H9 (cell line): ENCODE data around the gene FCRL6. TPM values are rescaled to one million over a fixed set of nuclear protein-coding genes. Genes with fewer than 3 reads are reported as not detected.

ENCODE experiments used
- DNase-seq: peaks from one replicate; pipeline ENCODE4 v3.0.0-alpha.2; 2017
- H2AFZ ChIP-seq: one replicate; pipeline ENCODE4 v1.6.1; 2013; ENCODE audit warnings: mild to moderate bottlenecking, low read length, control low read depth, moderate library complexity
- H2AK5ac ChIP-seq: 2 replicates; pipeline ENCODE4 v1.6.1; 2013; ENCODE audit warnings: low read length, control low read depth, mixed read lengths; ENCODE audit not compliant: insufficient read length
- H2BK120ac ChIP-seq: one replicate; pipeline ENCODE4 v1.6.1; 2013; ENCODE audit warnings: low read depth, mild to moderate bottlenecking, low read length, control low read depth, inconsistent platforms; ENCODE audit not compliant: poor library complexity, severe bottlenecking
- H2BK12ac ChIP-seq: 2 replicates; pipeline ENCODE4 v1.6.1; 2013; ENCODE audit warnings: low read length, control low read depth, mixed read lengths, low read depth; ENCODE audit not compliant: insufficient read length
- H2BK15ac ChIP-seq: 2 replicates; pipeline ENCODE4 v1.6.1; 2013; ENCODE audit warnings: low read depth, low read length, control low read depth
- H2BK20ac ChIP-seq: one replicate; pipeline ENCODE4 v1.6.1; 2013; ENCODE audit warnings: low read depth, mild to moderate bottlenecking, low read length, control low read depth, inconsistent platforms; ENCODE audit not compliant: poor library complexity, severe bottlenecking
- H2BK5ac ChIP-seq: 2 replicates; pipeline ENCODE4 v1.6.1; 2013; ENCODE audit warnings: low read length, control low read depth, mixed read lengths; ENCODE audit not compliant: insufficient read length
- H3K14ac ChIP-seq: 2 replicates; pipeline ENCODE4 v1.6.1; 2013; ENCODE audit warnings: low read length, control low read depth; ENCODE audit not compliant: insufficient read depth
- H3K18ac ChIP-seq: 2 replicates; pipeline ENCODE4 v1.6.1; 2013; ENCODE audit warnings: low read depth, mild to moderate bottlenecking, mixed read lengths, low read length, control low read depth; ENCODE audit not compliant: insufficient read length
- H3K23ac ChIP-seq: 2 replicates; pipeline ENCODE4 v1.6.1; 2013; ENCODE audit warnings: low read length, control low read depth, mixed read lengths, low read depth; ENCODE audit not compliant: insufficient read length
- H3K23me2 ChIP-seq: 2 replicates; pipeline ENCODE4 v1.6.1; 2013; ENCODE audit warnings: low read depth, mild to moderate bottlenecking, mixed read lengths, low read length, control low read depth; ENCODE audit not compliant: insufficient read length, poor library complexity, severe bottlenecking
- H3K27ac ChIP-seq: 2 replicates; pipeline ENCODE4 v1.5.1; 2013; ENCODE audit warnings: low read length, control low read depth, mixed read lengths, low read depth; ENCODE audit not compliant: insufficient read length
- H3K27me3 ChIP-seq: 2 replicates; pipeline ENCODE4 v1.6.1; 2013; ENCODE audit warnings: low read length, control low read depth, inconsistent platforms; ENCODE audit not compliant: insufficient read depth
- H3K4ac ChIP-seq: 2 replicates; pipeline ENCODE4 v1.6.1; 2013; ENCODE audit warnings: low read depth, mild to moderate bottlenecking, control low read depth, inconsistent platforms, low read length, moderate library complexity
- H3K4me1 ChIP-seq: 2 replicates; pipeline ENCODE4 v1.6.1; 2013; ENCODE audit warnings: low read length, control low read depth, inconsistent platforms; ENCODE audit not compliant: insufficient read depth
- H3K4me2 ChIP-seq: 2 replicates; pipeline ENCODE4 v1.6.1; 2013; ENCODE audit warnings: low read length, control low read depth, mixed read lengths; ENCODE audit not compliant: insufficient read length, insufficient read depth
- H3K56ac ChIP-seq: 2 replicates; pipeline ENCODE4 v1.6.1; 2013; ENCODE audit warnings: low read depth, mild to moderate bottlenecking, mixed read lengths, low read length, control low read depth; ENCODE audit not compliant: insufficient read length
- H3K79me1 ChIP-seq: 2 replicates; pipeline ENCODE4 v1.6.1; 2013; ENCODE audit warnings: low read depth, mild to moderate bottlenecking, moderate library complexity, low read length, control low read depth, inconsistent platforms; ENCODE audit not compliant: insufficient read depth, poor library complexity, severe bottlenecking
- H3K79me2 ChIP-seq: 2 replicates; pipeline ENCODE4 v1.6.1; 2013; ENCODE audit warnings: low read length, control low read depth, inconsistent platforms; ENCODE audit not compliant: insufficient read depth
- H3K9ac ChIP-seq: 2 replicates; pipeline ENCODE4 v1.6.1; 2013; ENCODE audit warnings: low read length, control low read depth, mixed read lengths; ENCODE audit not compliant: insufficient read length; ENCODE audit errors: extremely low read depth
- H3K9me3 ChIP-seq: one replicate; pipeline ENCODE4 v1.6.1; 2013; ENCODE audit warnings: low read depth, low read length, inconsistent platforms; ENCODE audit not compliant: control insufficient read depth
- H3T11ph ChIP-seq: one replicate; pipeline ENCODE4 v1.6.1; 2013; ENCODE audit warnings: mild to moderate bottlenecking, low read length, control low read depth, inconsistent platforms
- H4K20me1 ChIP-seq: one replicate; pipeline ENCODE4 v1.6.1; 2013; ENCODE audit not compliant: control insufficient read depth, insufficient read length, insufficient read depth
- H4K5ac ChIP-seq: 2 replicates; pipeline ENCODE4 v1.6.1; 2013; ENCODE audit warnings: low read depth, mild to moderate bottlenecking, mixed read lengths, low read length, control low read depth; ENCODE audit not compliant: insufficient read length
- H4K8ac ChIP-seq: replicated peaks from 2 replicates; pipeline ENCODE4 v1.6.1; 2013; ENCODE audit warnings: low read length, control low read depth, mixed read lengths, low read depth; ENCODE audit not compliant: insufficient read length
- H4K91ac ChIP-seq: 2 replicates; pipeline ENCODE4 v1.6.1; 2013; ENCODE audit warnings: low read depth, mild to moderate bottlenecking, moderate library complexity, mixed read lengths, low read length, control low read depth; ENCODE audit not compliant: insufficient read length
- H3K27ac Mint-ChIP-seq, 3 experiments: 2 replicates in 2 of 3; 3 replicates in 1 of 3; pipeline ENCODE4 v1.8.0; 2020 to 2021; ENCODE audit warnings: mixed read lengths in 3 of 3, mild to moderate bottlenecking in 1 of 3, moderate library complexity in 1 of 3
- H3K27me3 Mint-ChIP-seq: 2 replicates; pipeline ENCODE4 v1.8.0; 2021; ENCODE audit warnings: low read depth, mild to moderate bottlenecking, moderate library complexity, mixed read lengths
- H3K36me3 Mint-ChIP-seq, 3 experiments: 2 replicates in 2 of 3; 3 replicates in 1 of 3; pipeline ENCODE4 v1.8.0; 2020 to 2021; ENCODE audit warnings: low read depth in 3 of 3, mixed read lengths in 3 of 3; ENCODE audit not compliant: insufficient read depth in 1 of 3
- H3K4me1 Mint-ChIP-seq, 2 experiments: 2 replicates each; pipeline ENCODE4 v1.8.0; 2020; ENCODE audit warnings: mixed read lengths in 2 of 2
- H3K4me3 Mint-ChIP-seq, 2 experiments: 2 replicates in 1 of 2; 3 replicates in 1 of 2; pipeline ENCODE4 v1.8.0; 2020 to 2021; ENCODE audit warnings: mild to moderate bottlenecking in 2 of 2, mixed read lengths in 2 of 2, moderate library complexity in 1 of 2
- H3K9me3 Mint-ChIP-seq, 2 experiments: 2 replicates in 1 of 2; 3 replicates in 1 of 2; pipeline ENCODE4 v1.8.0; 2020; ENCODE audit warnings: mild to moderate bottlenecking in 2 of 2, mixed read lengths in 2 of 2, moderate library complexity in 1 of 2
- CTCF ChIP-seq: fragments of 200-600 bp; sonication (generic); conservative IDR thresholded peaks from 3 replicates; pipeline ENCODE4 v1.8.0; 2021; ENCODE audit warnings: antibody characterized with exemption, mild to moderate bottlenecking
- WGBS: extraction: QIAGEN DNeasy Blood & Tissue Kit; methylation state at CpG from one replicate; pipeline ENCODE4 v1.1.7; 2013; ENCODE audit warnings: missing lambda C conversion rate, low lambda C conversion rate, mixed read lengths; ENCODE audit not compliant: insufficient read length; ENCODE audit errors: extremely low coverage; 5-methylcytosine and 5-hydroxymethylcytosine counted together
- total RNA-seq: library from RNA; stranded (reverse); gene quantifications from 2 replicates; pipeline ENCODE4 v1.2.1, GENCODE V29; 2021

Gene FCRL6
- total RNA-seq, 1 experiment from 2014 or later, result not detected

GRCh38 chr1:159830722-159831121 is 28.6 kb downstream of the FCRL6 start:
- Histone ChIP-seq H4K20me1 (no peaks in the 10 kb centered on the region), H2BK5ac (no peak overlapping the region), H3K56ac (no peak overlapping the region), H3K27ac (no peak overlapping the region), H3K18ac (no peak overlapping the region), H2BK20ac (no peak overlapping the region), H4K5ac (no peak overlapping the region), H3K14ac (no peak overlapping the region), H3K23ac (no peak overlapping the region), H2BK15ac (no peak overlapping the region), H3K4me1 (no peaks in the 10 kb centered on the region), H3K9ac (no peak overlapping the region), H3K79me2 (no peaks in the 10 kb centered on the region), H3T11ph (no peak overlapping the region), H2AFZ (no peak overlapping the region), H3K23me2 (no peaks in the 10 kb centered on the region), H3K4me2 (no peak overlapping the region), H4K91ac (no peak overlapping the region), H3K4ac (no peak overlapping the region), H2BK120ac (no peak overlapping the region), H3K79me1 (no peaks in the 10 kb centered on the region), H3K9me3 (no peaks in the 10 kb centered on the region), H2BK12ac (no peak overlapping the region), H2AK5ac (no peak overlapping the region), H3K27me3 (no peaks in the 10 kb centered on the region), H4K8ac (no peak overlapping the region)
- peaks cover 15 to 20% of the 10 kb centered on the region in 2 experiments for H3K4me1 Mint-ChIP-seq
- H3K36me3 Mint-ChIP-seq, result no peaks in the 10 kb centered on the region
- no peak for DNase-seq
- H3K27me3 Mint-ChIP-seq, result peaks cover 49% of the 10 kb centered on the region
- no peak overlapping the region for H3K4me3 Mint-ChIP-seq
- H3K27ac Mint-ChIP-seq, result no peak overlapping the region
- no peaks in the 10 kb centered on the region for H3K9me3 Mint-ChIP-seq
- TF ChIP-seq CTCF, result no peak
- WGBS, result no CpG with 5 or more reads among the region's 8 CpGs
